HepG2 (cell line): ENCODE data around the gene DENND4C. TPM values are rescaled to one million over a fixed set of nuclear protein-coding genes. Genes with fewer than 3 reads are reported as not detected.
A peak's percentile ranks its signal among the peaks of the same experiment; 100 is the strongest.

Experiments
- CBX2 ChIP-seq, 2 experiments: fragments of 200-600 bp in 1 of 2; sonication (generic); formaldehyde crosslinking in 1 of 2; IDR thresholded peaks; 2 replicates each; pipeline versions ENCODE4 v1.7.0 to v1.8.1; 2018 to 2022; ENCODE audit warnings: low read depth in 2 of 2, low read length in 1 of 2, mild to moderate bottlenecking in 1 of 2, missing genetic modification reagents in 1 of 2
- EP300 ChIP-seq, 3 experiments: sonication (generic) in 1 of 3; formaldehyde crosslinking in 1 of 3; IDR thresholded peaks; 2 replicates each; pipeline versions ENCODE4 v1.5.1 to v1.6.1; 2011 to 2020; ENCODE audit warnings: low read depth in 2 of 3, low read length in 2 of 3, borderline replicate concordance in 1 of 3, improper control_type of control experiment in 1 of 3, mild to moderate bottlenecking in 1 of 3, missing genetic modification reagents in 1 of 3, moderate library complexity in 1 of 3
- FOXA1 ChIP-seq, 2 experiments: fragments of 450-650 bp in 1 of 2; sonication (generic) in 1 of 2; formaldehyde crosslinking in 1 of 2; IDR thresholded peaks; 2 replicates each; pipeline versions ENCODE4 v1.4.0 to v1.6.1; 2016 to 2020; ENCODE audit warnings: missing genetic modification reagents in 1 of 2
- NCOR1 ChIP-seq: fragments of 200-600 bp; sonication (generic); IDR thresholded peaks from 2 replicates; pipeline ENCODE4 v1.7.0; 2017; ENCODE audit warnings: antibody characterized with exemption, low read length, borderline replicate concordance
- NR2F1 ChIP-seq, 2 experiments: fragments of 450-650 bp in 1 of 2; formaldehyde crosslinking in 1 of 2; IDR thresholded peaks; 2 replicates each; pipeline versions ENCODE4 v1.5.0 to v1.6.1; 2016 to 2020; ENCODE audit warnings: mild to moderate bottlenecking in 1 of 2, missing compliant biosample characterization in 1 of 2, missing genetic modification reagents in 1 of 2, moderate library complexity in 1 of 2
- POGZ ChIP-seq: sonication (generic); formaldehyde crosslinking; IDR thresholded peaks from 2 replicates; pipeline ENCODE4 v1.4.0; 2020; ENCODE audit warnings: mild to moderate bottlenecking, missing genetic modification reagents
- RCOR2 ChIP-seq: IDR thresholded peaks from 2 replicates; pipeline ENCODE4 v1.6.1; 2016; ENCODE audit warnings: missing biosample characterization, missing genetic modification reagents
- SALL1 ChIP-seq: sonication (generic); formaldehyde crosslinking; IDR thresholded peaks from 2 replicates; pipeline ENCODE4 v1.8.0; 2022; ENCODE audit warnings: mild to moderate bottlenecking, missing genetic modification reagents
- SP140L ChIP-seq: sonication (generic); formaldehyde crosslinking; IDR thresholded peaks from 2 replicates; pipeline ENCODE4 v1.4.0; 2020; ENCODE audit warnings: missing genetic modification reagents, borderline replicate concordance
- TBX3 ChIP-seq: fragments of 450-650 bp; IDR thresholded peaks from 2 replicates; pipeline ENCODE4 v1.6.1; 2017; ENCODE audit warnings: antibody characterized with exemption, mild to moderate bottlenecking, inconsistent platforms, borderline replicate concordance
- ZBTB20 ChIP-seq: sonication (generic); formaldehyde crosslinking; IDR thresholded peaks from 2 replicates; pipeline ENCODE4 v1.8.1; 2023; ENCODE audit warnings: missing genetic modification reagents, low read depth, mild to moderate bottlenecking, borderline replicate concordance
- ZNF644 ChIP-seq: IDR thresholded peaks from 2 replicates; pipeline ENCODE4 v1.6.1; 2016; ENCODE audit warnings: low read depth
- polyA plus RNA-seq, 8 experiments: library from polyadenylated mRNA; depleted of rRNA in 3 of 8; stranded (reverse) in 7 of 8; unstranded in 1 of 8; fragments of >200 nt; fragmentation: Illumina TruSeq in 4 of 8; extraction: Trizol in 4 of 8; gene quantifications; 2 replicates each; pipeline versions ENCODE4 v1.2.1 to v1.2.3, GENCODE V29; 2011 to 2016; ENCODE audit warnings: low read depth in 4 of 8, missing spikeins in 1 of 8, mixed read lengths in 1 of 8; ENCODE audit not compliant: insufficient read depth in 1 of 8
- total RNA-seq, 5 experiments: library from RNA; depleted of rRNA; stranded (reverse); fragments of >200 nt; fragmentation: Illumina TruSeq; extraction: Trizol; gene quantifications; 2 replicates each; pipeline ENCODE4 v1.2.3, GENCODE V29; 2016; ENCODE audit warnings: low read depth in 1 of 5
- TF ChIP-seq, protein P1 (sequence below): IDR thresholded peaks from 2 replicates; pipeline ENCODE4 v1.6.1; 2016; ENCODE audit warnings: mild to moderate bottlenecking, missing biosample characterization, missing genetic modification reagents
- TF ChIP-seq, protein P2 (sequence below): sonication (generic); formaldehyde crosslinking; IDR thresholded peaks from 2 replicates; pipeline ENCODE4 v1.5.1; 2020; ENCODE audit warnings: mild to moderate bottlenecking, missing genetic modification reagents, moderate library complexity
- TF ChIP-seq, protein P3 (sequence below): sonication (generic); formaldehyde crosslinking; IDR thresholded peaks from 2 replicates; pipeline ENCODE4 v1.5.1; 2020; ENCODE audit warnings: missing genetic modification reagents, mild to moderate bottlenecking, borderline replicate concordance
- TF ChIP-seq, protein P4 (sequence below): IDR thresholded peaks from 2 replicates; pipeline ENCODE4 v1.6.1; 2016; ENCODE audit warnings: mild to moderate bottlenecking

Gene DENND4C
- total and polyA plus RNA-seq, 2 of the 13 experiments (the other 11 are each of a cell fraction or from before 2014, with no cell fraction given), result 19.1 to 27.2 TPM

DNA sequence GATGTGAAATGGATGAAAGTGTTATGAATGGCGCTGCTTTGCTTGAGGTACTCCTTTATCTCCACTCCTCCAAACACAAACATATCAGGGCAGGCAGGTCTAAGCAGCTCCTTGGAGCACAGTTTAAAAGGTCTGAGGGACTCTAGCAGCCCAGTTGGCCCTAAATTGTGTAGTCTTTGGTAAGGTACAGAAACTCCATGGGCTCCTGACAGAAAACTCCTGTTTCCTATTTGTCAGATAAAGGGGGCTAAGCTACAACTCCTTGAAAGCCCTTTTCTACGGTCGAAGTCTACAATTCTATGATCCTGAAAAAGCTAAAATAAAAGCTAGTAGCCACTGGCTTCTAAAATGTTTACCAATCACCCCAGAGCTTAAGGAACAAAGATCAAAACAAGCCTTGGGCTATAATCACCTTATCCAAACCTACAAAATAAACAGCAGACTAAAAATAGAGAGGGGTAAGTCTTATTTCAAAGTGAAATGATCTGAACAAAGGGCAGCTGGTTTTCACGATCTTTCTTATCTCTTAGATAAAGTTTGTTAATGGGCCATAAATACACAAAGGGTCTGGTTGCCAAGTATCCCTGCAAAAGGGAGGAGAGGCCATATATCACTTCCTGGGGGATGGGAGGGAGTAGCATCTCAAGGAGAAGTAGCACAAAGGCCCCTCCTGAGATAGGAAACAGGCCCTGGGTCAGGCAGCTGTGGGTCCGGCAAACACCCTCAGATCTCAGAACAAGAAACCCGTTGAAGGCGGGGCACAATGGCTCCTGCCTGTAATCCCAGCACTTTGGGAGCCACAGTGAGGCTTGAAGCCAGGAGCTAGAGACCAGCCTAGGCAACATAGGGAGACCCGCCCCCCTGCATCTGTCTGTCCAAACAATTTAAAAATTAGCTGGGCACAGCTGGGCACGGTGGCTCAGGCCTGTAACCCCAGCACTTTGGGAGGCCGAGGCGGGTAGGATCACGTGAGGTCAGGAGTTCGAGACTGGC, 28.3 kb upstream of the DENND4C start (continued):
- TF ChIP-seq FOXA1 (IDR thresholded peaks at IDR 0.05), result peak; percentile 69
- peak; percentile 86 for TF ChIP-seq FOXA1 (CRISPR knock-in tag; IDR thresholded peaks at IDR 0.05)
- TF ChIP-seq, protein P1, sequence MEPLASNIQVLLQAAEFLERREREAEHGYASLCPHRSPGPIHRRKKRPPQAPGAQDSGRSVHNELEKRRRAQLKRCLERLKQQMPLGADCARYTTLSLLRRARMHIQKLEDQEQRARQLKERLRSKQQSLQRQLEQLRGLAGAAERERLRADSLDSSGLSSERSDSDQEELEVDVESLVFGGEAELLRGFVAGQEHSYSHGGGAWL (CRISPR knock-in tag), result 0 out of 2 replicates have a peak, but pooled peaks have one; percentile 40
- peak; percentile 77 for TF ChIP-seq SALL1 (CRISPR knock-in tag)
- TF ChIP-seq, protein P2, sequence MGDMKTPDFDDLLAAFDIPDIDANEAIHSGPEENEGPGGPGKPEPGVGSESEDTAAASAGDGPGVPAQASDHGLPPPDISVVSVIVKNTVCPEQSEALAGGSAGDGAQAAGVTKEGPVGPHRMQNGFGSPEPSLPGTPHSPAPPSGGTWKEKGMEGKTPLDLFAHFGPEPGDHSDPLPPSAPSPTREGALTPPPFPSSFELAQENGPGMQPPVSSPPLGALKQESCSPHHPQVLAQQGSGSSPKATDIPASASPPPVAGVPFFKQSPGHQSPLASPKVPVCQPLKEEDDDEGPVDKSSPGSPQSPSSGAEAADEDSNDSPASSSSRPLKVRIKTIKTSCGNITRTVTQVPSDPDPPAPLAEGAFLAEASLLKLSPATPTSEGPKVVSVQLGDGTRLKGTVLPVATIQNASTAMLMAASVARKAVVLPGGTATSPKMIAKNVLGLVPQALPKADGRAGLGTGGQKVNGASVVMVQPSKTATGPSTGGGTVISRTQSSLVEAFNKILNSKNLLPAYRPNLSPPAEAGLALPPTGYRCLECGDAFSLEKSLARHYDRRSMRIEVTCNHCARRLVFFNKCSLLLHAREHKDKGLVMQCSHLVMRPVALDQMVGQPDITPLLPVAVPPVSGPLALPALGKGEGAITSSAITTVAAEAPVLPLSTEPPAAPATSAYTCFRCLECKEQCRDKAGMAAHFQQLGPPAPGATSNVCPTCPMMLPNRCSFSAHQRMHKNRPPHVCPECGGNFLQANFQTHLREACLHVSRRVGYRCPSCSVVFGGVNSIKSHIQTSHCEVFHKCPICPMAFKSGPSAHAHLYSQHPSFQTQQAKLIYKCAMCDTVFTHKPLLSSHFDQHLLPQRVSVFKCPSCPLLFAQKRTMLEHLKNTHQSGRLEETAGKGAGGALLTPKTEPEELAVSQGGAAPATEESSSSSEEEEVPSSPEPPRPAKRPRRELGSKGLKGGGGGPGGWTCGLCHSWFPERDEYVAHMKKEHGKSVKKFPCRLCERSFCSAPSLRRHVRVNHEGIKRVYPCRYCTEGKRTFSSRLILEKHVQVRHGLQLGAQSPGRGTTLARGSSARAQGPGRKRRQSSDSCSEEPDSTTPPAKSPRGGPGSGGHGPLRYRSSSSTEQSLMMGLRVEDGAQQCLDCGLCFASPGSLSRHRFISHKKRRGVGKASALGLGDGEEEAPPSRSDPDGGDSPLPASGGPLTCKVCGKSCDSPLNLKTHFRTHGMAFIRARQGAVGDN (CRISPR knock-in tag), result peak; percentile 67
- no peak for TF ChIP-seq CBX2 (IDR thresholded peaks at IDR 0.05; ENCODE audit: low read depth, low read length)
- no peak for TF ChIP-seq CBX2 (CRISPR knock-in tag; IDR thresholded peaks at IDR 0.05; ENCODE audit: low read depth)
- peak; percentile 84 to 96; a peak in 3 of 4 replicates for TF ChIP-seq EP300 (IDR thresholded peaks at IDR 0.05; ENCODE audit: low read depth in 2 of 2, low read length in 2 of 2)
- TF ChIP-seq EP300 (CRISPR knock-in tag; IDR thresholded peaks at IDR 0.05; ENCODE audit: borderline replicate concordance), result peak; percentile 88
- no peak for TF ChIP-seq SP140L
- TF ChIP-seq POGZ (CRISPR knock-in tag), result peak; percentile 49
- peak; percentile 95; the same call in 1 of the 2 replicates for TF ChIP-seq TBX3
- TF ChIP-seq ZBTB20 (CRISPR knock-in tag), result peak; percentile 71; the same call in 1 of the 2 replicates
- TF ChIP-seq, protein P3, sequence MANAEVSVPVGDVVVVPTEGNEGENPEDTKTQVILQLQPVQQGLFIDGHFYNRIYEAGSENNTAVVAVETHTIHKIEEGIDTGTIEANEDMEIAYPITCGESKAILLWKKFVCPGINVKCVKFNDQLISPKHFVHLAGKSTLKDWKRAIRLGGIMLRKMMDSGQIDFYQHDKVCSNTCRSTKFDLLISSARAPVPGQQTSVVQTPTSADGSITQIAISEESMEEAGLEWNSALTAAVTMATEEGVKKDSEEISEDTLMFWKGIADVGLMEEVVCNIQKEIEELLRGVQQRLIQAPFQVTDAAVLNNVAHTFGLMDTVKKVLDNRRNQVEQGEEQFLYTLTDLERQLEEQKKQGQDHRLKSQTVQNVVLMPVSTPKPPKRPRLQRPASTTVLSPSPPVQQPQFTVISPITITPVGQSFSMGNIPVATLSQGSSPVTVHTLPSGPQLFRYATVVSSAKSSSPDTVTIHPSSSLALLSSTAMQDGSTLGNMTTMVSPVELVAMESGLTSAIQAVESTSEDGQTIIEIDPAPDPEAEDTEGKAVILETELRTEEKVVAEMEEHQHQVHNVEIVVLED (CRISPR knock-in tag), result peak; percentile 33; the same call in 1 of the 2 replicates
- TF ChIP-seq NCOR1, result peak; percentile 95
- TF ChIP-seq, protein P4, sequence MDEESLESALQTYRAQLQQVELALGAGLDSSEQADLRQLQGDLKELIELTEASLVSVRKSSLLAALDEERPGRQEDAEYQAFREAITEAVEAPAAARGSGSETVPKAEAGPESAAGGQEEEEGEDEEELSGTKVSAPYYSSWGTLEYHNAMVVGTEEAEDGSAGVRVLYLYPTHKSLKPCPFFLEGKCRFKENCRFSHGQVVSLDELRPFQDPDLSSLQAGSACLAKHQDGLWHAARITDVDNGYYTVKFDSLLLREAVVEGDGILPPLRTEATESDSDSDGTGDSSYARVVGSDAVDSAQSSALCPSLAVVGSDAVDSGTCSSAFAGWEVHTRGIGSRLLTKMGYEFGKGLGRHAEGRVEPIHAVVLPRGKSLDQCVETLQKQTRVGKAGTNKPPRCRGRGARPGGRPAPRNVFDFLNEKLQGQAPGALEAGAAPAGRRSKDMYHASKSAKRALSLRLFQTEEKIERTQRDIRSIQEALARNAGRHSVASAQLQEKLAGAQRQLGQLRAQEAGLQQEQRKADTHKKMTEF, result peak; percentile 79; the same call in 1 of the 2 replicates
- TF ChIP-seq ZNF644, result 0 out of 2 replicates have a peak, but pooled peaks have one; percentile 14
- peak; percentile 82 for TF ChIP-seq RCOR2 (CRISPR knock-in tag)
- peak in 1 of 2 experiments; percentile 44; a peak in 1 of 4 replicates for TF ChIP-seq NR2F1 (CRISPR knock-in tag; IDR thresholded peaks at IDR 0.05)
